GM12874 (cell line): ENCODE results near the gene PRND.

ENCODE experiments used
- TF ChIP-seq, protein P1 (sequence below): IDR thresholded peaks from 2 replicates; pipeline ENCODE4 v1.5.1; 2011; ENCODE audit warnings: low read depth, mild to moderate bottlenecking, control low read depth, low read length, moderate library complexity; ENCODE audit not compliant: insufficient read depth

Gene PRND

GRCh38 chr20:4697189-4697830 lies 24.4 kb upstream of the PRND start:
- TF ChIP-seq, protein P1, sequence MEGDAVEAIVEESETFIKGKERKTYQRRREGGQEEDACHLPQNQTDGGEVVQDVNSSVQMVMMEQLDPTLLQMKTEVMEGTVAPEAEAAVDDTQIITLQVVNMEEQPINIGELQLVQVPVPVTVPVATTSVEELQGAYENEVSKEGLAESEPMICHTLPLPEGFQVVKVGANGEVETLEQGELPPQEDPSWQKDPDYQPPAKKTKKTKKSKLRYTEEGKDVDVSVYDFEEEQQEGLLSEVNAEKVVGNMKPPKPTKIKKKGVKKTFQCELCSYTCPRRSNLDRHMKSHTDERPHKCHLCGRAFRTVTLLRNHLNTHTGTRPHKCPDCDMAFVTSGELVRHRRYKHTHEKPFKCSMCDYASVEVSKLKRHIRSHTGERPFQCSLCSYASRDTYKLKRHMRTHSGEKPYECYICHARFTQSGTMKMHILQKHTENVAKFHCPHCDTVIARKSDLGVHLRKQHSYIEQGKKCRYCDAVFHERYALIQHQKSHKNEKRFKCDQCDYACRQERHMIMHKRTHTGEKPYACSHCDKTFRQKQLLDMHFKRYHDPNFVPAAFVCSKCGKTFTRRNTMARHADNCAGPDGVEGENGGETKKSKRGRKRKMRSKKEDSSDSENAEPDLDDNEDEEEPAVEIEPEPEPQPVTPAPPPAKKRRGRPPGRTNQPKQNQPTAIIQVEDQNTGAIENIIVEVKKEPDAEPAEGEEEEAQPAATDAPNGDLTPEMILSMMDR, result no peak

GRCh38 chr20:4697831-4698221 lies 23.9 kb upstream of the PRND start:
- TF ChIP-seq, protein P1, result no peak

DNA sequence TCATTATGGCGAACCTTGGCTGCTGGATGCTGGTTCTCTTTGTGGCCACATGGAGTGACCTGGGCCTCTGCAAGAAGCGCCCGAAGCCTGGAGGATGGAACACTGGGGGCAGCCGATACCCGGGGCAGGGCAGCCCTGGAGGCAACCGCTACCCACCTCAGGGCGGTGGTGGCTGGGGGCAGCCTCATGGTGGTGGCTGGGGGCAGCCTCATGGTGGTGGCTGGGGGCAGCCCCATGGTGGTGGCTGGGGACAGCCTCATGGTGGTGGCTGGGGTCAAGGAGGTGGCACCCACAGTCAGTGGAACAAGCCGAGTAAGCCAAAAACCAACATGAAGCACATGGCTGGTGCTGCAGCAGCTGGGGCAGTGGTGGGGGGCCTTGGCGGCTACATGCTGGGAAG lies 22.5 kb upstream of the PRND start:
- TF ChIP-seq, protein P1, result no peak

GRCh38 chr20:4699957-4700356 lies 21.8 kb upstream of the PRND start:
- TF ChIP-seq, protein P1, result no peak

GRCh38 chr20:4702562-4703280 lies 19.0 kb upstream of the PRND start:
- TF ChIP-seq, protein P1, result no peak

DNA sequence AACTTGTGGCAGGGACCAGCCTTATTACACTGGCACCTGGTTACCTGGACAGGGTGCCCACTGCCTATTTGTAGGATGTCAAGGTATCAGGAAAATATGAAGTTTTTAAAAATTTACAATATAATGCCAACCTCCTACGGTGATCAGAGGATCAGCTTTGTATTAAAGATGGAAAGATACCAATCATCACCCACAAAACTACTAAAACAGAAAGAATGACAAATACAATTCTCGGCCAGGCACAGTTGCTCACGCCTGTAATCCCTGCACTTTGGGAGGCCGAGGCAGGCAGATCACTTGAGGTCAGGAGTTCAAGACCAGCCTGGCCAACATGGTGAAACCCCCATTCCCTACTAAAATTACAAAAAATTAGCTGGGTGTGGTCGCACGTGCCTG lies 18.4 kb upstream of the PRND start:
- TF ChIP-seq, protein P1, result no peak

DNA sequence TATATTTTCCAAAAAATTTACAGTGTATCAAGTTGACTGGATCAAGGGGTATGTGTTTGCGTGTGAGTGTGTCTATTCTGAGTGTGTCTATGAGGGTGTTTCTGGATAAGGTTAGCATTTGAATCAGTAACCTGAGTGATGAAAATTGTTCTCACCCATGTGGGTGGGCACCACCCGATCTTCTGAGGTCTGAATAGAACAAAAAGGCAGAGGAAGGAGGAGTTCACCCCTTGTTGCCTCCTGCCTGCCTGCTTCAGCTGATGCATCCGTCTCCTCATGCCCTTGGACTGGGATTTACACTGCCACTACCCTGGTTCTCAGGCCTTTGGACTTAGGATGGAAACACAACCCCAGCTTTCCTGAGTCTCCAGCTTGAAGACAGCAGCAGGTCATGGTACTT lies 13.7 kb upstream of the PRND start:
- TF ChIP-seq, protein P1, result no peak
